ENCODE results near the gene LAMC1.

- TF ChIP-seq, protein P1, sequence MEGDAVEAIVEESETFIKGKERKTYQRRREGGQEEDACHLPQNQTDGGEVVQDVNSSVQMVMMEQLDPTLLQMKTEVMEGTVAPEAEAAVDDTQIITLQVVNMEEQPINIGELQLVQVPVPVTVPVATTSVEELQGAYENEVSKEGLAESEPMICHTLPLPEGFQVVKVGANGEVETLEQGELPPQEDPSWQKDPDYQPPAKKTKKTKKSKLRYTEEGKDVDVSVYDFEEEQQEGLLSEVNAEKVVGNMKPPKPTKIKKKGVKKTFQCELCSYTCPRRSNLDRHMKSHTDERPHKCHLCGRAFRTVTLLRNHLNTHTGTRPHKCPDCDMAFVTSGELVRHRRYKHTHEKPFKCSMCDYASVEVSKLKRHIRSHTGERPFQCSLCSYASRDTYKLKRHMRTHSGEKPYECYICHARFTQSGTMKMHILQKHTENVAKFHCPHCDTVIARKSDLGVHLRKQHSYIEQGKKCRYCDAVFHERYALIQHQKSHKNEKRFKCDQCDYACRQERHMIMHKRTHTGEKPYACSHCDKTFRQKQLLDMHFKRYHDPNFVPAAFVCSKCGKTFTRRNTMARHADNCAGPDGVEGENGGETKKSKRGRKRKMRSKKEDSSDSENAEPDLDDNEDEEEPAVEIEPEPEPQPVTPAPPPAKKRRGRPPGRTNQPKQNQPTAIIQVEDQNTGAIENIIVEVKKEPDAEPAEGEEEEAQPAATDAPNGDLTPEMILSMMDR (IDR thresholded peaks at IDR 0.05), result no peak
- no peak for TF ChIP-seq POLR2A (IDR thresholded peaks at IDR 0.05)
Measured at GRCh38 chr1:183051546-183051945, 28.3 kb downstream of the LAMC1 start.
